ENCODE results near the gene ANKRD9. TPM values are rescaled to one million over a fixed set of nuclear protein-coding genes. Genes with fewer than 3 reads are reported as not detected.

ANKRD9 gene
- total RNA-seq, 1 donor from 2014 or later = 6.7 TPM

DNA sequence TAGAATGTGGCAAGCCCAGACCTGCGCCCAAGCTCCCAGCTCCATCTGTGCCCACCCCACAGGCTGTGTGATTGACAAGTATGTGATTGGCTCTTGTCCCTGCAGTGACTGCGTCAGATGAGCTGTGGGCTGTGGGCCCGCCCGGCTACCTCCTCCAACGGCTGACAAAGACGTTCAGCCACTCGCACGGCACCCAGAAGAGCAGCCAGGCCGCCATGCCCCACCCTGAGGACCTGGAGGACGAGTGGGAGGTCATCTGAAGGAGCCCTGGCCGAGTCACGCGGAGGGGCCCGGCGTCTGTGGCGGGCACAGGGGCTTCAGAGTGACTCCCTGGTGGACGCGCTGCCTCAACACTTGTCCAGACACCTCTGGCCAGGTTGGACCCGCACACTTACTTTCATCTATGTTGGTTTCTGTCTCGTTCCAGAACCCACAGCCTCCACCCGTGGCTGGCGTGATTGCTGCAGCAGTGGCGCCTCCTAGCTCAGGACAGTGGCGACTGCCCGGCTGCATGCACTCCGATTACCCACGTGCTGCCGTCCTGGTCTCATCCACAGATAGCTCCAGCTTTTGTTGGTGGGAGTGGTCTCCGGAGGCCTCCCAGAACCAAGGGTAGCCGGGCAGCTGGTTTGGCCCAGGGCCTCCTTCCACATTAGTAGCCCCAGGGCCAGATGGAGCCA lies 11.4 kb downstream of the ANKRD9 start:
- DNase-seq = no peak

DNA sequence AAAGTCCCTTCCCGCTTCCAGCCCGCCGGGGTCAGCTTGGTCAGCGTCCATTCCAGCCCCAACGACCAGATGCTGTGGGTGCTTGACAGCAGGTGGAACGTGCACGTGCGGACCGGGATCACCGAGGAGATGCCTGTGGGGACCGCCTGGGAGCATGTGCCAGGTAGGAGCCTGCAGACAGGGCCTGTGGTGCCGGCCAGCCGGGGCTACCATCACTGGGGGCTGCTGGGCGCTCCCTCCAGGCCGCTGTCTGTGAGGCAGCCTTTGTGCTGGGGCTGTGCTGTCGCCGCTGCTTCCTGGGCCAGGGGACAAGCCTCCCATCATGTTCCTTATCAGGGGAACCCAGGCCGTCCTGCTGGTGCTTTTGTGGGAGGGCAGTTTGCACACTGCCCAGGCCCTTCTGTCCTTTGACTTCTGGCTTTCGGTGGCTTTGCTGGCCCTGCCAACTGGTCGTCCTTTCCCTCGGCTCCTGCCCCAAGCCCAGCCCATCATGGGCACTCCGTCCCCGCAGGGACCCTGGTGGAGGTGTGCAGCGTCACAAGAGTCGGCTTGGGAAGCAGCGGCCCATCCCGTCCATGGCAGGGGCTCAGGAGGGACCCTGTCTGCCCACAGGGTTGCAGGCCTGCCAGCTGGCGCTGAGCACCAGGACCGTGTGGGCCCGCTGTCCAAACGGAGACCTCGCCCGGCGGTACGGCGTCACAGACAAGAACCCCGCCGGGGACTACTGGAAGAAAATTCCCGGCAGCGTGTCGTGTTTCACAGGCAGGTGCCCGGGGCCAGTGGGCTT lies 12.4 kb downstream of the ANKRD9 start:
- no peak for DNase-seq

DNA sequence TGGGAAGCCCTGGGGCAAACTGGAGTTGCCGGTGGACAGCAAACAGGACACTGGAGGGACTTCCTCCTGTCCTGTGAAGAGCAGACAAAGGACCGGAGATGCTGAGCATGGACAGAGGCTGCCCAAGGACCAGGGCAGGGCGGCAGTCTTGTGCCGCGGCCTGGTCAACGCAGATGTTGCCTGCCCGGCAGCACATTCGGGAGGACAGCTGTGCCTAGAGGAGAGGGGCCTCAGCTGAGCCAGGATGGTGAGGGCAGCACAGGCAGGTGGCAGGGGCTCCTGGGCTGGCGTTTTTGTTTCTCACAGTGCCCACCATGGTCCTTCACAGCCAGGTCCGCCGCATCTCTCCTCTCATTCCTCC lies 13.3 kb downstream of the ANKRD9 start:
- DNase-seq = no peak

DNA sequence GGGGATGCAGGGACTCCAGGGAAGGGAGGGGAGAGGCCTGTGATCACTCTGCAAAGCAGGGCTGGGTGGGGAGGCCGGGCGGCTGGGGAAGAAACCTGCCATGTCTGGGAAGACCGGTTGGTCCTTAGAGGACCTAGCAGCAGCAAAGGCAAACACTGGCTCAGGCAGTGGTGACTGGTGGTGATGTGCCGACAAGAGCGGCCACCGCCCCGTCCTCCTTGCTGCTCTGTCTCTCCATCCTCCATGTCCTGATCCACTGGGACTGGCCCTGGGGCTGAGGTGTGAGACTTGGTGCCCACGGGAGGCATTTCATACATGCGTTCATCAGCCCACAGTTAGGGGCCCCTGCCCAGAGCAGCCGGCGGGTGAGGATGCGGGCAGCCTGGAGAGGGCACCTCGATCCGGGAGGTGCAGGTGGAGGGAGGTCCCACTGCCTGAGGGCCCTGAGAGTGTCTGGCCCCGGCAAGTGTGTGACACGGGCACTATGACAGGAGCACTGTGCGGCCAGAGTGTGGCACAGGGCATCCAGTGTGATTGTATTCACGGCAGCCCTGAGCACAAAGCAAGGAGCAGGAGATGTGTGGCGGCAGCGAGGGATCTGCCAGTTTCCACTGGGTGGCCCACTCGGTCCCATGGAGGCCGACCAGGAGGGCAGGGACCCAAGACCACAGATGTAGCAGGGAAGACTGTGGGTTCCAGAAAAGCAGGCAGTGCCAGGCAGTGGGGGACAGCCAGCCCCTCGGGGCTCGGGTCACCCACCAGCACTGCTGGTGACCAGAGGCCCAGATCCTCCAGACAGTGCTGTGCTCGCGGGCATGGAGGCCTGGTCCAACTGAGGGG lies 13.9 kb downstream of the ANKRD9 start:
- no peak for DNase-seq

DNA sequence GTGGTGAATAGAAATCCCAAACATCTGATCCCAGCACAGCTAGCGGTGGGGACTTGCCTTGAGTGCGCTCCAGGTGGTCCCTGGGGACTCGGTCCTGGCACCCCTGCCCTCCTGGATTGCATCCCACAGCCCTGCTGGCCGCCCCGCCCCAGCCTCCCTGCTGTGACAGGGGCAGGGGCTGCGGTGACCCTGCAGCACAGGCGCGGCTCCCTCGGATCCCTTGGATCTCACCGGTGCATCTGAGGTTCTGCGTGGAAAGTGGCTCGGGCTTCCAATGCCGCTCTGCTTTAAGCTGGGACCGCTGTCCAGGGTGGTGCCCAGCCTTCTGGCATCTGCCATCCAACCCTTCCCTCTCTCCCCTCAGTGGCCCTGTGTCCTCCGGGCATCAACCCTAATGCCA lies 16.0 kb downstream of the ANKRD9 start:
- DNase-seq = no peak

DNA sequence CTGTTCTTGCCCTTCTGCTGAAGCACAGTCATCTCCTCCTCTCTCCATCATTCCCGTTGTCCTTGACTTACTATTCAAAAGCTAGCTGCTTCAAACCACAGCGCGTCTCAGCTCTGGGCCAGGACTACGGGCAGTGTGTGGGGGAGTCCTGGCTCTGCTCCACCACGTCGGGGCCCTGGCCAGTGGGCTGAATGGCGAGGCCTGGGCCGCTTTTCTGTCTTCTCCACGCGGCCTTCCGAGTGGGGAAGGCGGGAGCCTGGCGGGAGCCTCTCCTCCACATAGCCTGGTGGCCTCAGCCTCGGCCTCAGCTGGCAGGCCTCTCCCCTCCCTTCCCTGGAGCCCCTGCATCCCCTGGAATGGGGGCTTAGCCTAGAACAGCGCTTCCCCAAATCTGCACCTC lies 16.5 kb downstream of the ANKRD9 start:
- no peak for DNase-seq

DNA sequence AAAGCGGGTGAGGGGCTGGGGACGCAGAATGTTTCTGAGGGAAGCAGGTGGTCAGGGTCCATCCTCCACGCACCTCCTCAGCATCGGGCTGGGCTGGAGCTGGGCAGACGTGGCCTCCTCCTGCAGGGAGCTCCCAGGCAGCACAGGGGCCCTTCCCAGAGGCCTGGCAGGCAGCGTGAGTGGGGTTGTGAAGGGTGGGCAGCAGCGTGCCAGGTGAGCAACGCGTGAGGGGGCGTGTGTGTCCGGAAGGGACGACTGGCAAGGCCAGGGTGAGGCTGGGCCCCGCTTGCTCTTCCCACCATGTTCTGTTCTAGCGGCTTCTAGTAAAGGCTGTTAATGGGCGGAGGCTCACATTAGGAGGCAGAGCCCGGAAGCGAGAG lies 17.1 kb downstream of the ANKRD9 start:
- no peak for DNase-seq

DNA sequence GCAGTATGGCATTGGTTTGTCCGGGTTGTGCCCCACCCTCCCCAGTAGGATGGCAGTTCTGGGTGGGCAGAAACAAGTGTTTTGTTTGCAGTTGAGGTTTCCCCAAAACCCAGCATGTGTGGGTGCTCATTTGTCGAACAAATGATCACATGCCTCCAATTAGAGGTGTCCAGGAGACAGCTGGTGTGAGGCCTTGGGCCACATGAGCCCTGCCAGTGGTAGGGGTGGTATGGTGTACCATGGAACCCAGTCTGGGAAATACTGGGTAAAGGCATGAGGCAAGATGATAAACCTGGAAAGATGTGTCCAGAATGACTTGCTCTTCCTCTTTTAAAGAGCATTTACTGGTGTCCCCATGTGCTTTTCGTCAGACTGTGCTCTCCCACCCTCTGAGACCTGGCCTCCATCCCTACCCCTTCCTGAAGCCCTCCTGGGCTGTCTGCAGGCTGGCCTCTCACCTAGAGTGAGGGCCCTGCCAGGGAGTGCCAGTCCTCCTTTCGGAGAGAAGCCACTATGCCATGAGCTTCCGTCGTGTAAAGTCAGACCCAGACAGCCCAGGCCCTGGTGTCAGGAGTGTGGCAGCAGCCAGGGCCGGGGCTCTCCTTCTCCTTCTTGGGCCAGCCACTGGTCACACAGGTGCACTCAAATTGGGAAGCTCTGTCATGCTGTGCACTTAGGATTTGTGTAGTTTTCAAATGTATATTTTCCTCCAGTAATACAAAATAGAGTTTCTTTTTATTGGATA lies 17.6 kb downstream of the ANKRD9 start:
- DNase-seq = no peak

DNA sequence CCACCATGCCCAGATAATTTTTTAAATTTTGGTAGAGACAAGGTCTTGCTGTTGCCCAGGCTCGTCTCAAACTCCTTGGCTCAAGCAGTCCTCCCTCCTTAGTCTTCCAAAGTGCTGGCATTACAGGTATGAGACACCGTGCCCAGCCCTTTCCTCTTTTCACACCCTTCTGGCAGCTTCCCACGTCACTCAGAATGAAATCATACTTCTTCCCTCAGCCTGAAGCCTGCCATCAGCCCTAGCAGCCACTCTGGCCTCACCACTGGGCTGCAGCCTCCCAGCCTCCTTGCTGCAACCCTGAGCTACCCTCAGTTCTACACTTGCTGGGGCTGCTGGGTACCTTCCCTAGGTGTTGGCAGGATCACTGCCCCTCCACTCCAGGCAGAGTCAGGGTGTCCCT lies 18.2 kb downstream of the ANKRD9 start:
- DNase-seq = no peak

DNA sequence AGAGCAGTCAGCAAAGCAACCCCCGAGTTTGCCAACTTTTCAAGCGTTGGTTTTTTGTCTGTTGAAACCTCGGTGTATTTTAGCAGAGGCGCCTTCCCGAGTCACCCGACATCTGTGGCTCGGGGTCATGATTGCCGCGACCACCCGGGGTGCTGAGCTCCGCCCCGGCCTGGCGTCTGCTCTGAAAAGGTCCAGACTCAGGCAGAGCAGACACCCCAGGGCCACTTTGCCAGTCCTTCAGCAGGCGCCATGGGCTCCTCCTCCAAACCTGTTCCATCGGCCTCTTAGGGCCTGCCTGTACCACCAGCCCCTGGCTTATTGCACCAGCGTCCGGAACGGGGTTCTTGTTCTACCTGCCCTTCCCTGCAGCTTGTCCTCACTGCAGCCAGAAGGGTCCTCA lies 19.1 kb downstream of the ANKRD9 start:
- DNase-seq = no peak

DNA sequence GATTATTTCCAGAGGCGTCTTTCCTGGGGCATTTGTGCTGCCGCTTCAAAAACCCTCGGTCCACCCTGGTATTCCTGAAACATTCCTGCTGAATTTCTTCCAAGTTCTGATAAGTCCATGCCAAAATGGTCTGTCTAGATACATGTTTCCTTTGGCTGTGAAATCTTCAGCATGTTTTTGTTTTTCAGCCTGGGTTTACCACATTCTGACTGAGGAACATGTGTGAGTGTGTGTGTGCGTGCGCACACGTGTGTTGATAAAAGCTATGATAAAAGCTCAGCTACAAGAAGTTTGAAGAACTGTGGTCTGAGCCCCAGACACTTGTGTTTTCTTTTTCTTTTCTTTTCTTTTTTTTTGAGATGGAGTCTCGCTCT lies 22.4 kb downstream of the ANKRD9 start:
- no peak for DNase-seq

DNA sequence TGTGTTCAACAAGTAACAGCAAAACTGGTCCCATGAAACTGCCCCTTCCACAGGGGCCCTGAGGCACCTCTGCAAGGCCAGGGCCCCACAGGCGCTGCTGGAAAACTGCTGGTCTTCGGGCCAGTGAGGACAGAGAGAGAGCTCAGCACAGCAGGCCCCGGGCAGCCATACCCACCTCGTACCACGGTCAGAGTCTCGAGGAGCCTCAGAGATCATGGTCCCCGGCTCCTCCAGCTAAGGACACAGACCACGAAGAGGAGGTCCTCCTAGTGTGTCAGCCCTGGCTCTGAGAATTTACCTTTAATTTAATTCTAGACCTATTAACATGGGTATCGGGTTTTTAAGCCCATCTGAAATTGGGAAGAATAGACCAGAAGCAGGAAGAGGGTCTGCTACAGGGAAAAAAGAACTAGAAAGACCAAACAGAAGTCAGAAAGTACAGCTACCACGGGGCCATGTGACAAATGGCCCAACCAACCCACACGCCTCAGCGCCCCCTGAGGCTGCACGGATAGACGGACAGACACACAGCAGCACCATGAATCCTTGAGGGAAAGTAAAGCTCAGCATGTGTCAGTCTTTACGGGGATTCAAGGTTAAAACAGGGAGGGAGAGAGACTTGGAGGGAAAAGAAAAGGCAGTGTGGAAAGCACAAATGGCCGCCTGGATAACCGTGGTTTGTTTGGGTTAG lies 22.9 kb downstream of the ANKRD9 start:
- no peak for DNase-seq

DNA sequence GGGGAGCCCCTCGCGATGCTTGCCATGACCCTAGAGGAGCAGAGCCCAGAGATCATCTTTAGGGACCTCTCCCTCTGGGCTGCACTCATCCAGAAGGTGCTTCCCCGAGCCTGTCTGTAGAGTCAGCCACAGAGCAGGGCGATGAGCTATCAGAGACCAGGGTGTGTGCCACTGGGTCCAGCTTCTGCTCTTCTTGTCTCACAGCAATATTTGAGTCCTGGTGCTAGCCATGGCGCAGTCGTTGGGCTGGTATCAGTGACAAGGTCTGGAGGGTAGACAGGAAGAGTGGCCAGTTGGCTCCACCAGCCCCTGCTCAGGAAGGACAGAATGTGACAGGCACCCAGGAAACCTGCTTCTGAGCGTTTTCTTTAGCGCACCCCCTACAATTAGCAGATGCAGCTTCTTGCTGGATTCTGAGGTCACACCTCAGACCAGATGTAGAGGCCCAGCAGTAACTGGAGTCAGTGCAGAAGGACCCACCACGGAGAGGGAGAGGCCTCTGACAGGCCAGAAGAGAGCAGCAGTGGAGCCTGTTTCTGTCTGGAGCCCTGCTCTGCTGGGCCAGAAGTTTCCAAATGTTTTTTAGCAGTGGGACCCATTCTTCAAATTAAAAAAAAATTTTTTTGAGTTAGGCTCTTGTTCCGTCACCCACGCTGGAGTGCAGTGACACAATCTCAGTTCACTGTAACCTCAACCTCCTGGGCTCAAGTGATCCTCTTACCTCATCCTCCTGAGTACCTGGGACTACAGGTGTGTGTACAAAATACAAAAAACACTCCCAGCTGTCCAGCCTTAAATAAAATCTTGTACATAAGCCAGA lies 23.7 kb downstream of the ANKRD9 start:
- no peak for DNase-seq

DNA sequence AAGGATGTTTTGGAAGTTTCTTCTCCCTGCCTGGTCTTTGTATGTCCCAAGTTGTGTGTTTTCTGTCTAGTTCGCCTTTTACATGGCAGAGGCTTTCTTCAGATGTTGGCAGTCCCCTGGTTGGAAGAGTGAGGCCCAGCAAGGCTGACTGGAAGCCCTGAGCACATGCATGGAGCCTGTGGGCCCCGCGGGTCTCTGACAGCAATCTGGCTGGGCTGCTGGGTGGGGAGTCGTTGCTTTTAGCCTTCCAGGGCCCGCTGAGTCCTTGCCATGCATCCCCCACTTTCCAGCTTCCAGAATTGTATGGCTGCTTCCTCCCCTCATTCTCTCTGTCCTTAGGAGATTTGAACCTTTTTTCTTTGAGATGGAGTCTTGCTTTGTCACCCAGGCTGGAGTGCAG lies 25.3 kb downstream of the ANKRD9 start:
- DNase-seq = no peak

DNA sequence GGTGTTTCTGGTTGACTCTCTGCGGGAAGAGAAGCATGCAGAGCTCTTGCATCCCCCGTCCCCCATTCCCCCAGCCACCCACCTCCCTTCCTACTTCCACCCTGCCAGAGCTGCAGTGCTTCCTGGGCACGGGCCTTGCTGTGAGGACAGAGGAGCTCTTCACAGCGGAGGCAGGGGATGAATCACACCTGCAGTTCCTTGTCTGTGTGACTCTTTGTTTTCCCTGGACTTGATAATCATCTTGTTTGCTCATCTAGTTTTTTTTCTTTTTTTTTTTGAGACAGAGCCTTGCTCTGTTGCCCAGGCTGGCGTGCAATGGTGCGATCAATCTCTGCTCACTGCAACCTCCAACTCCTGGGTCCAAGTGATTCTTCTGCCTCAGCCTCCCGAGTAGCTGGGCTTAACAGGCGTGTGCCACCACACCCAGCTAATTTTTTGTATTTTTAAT lies 27.8 kb downstream of the ANKRD9 start:
- DNase-seq = no peak

DNA sequence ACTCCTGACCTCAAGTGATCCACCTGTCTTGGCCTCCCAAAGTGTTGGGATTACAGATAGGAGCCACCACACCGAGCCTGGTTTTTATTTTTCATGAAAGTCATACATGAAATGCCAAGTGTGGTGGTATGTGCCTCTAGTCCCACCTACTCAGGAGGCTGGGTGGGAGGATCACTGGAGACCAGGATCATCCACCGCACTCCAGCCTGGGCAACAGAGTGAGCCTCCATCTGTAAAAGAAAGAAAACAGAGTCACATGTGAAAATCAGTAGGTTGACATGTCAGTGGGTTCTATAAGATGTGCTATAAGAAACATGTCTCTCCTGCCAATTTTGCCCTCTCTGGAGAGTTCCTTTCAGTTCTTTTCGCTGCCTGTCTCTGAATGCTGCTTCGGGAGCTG lies 28.2 kb downstream of the ANKRD9 start:
- no peak for DNase-seq

DNA sequence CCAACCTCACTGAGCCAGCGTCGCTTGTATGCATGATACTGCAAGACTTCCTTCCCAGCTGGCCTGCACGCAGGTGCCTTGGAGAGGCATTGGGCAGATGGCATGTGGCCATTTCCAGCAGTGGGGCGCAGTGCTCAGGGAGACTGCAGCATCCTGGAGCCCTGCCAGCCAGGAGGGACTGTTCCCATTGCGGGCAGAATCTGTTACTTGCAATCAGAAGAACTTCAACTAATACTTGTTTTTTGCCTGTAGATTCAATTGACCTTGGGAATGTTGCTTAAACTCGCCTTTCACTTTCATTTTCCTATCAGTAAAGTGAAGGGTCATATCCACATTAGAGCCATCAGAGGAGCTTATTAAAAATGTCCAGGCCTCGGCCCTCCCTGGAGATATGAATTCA lies 29.8 kb downstream of the ANKRD9 start:
- DNase-seq = peak; percentile 5

DNA sequence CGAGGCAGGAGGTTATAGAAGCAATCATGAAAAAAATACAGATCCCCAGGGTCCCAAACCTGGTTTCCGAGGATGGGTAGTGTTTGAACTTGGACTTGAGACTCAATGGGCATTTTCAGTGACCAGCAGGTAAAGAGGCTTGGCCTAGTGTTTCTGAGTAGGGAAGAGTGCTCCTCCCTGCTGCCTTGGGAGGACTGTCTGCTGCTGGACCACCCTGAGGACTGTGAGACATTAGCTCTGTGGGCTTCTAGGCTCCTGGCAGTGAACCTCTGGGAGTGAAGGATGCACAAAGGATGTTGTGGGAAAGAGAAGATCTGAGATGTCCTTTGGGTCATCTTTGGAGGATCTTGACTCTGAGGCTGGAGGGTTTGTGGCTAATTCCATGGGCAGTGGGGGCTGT lies 30.5 kb downstream of the ANKRD9 start:
- DNase-seq = no peak

DNA sequence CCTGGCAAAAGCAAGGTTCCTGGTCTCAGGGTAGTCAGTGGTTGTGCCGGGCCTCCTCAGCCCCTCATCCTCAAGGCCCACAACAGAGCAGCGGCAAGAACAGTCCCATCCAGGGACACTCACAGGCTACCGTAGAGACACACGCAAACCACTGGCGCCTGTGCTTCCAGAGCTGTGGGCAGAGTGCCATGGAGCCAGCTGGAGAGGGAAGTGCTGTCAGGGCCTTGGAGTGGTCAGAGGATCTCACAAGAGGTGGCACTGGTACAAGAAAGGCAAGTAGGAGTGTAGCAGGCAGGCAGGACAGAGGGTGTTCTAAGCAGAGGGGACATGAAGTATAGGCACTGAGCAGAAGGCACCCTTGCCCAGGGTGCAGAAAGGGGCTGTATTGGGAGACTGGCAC lies 34.6 kb downstream of the ANKRD9 start:
- no peak for DNase-seq

DNA sequence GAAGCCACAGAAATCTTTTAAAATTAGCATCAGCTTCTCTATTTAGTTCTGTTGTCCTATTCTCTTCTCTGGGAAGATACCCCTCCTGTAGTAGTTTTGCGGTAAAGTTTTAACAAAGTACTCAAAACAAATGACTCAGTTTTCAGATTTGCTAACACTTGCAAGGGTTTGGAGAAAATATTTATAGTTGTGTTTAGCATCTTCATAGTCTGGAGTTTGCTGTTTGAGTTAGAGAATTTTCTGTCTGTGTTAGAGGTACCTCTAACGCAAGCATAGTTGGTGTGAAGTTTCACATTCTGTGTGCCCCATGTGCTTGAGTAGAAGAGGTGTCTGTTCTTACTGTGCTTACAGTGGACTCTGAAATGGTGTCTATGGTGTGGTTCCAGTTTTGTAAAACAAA lies 36.0 kb downstream of the ANKRD9 start:
- DNase-seq = no peak

DNA sequence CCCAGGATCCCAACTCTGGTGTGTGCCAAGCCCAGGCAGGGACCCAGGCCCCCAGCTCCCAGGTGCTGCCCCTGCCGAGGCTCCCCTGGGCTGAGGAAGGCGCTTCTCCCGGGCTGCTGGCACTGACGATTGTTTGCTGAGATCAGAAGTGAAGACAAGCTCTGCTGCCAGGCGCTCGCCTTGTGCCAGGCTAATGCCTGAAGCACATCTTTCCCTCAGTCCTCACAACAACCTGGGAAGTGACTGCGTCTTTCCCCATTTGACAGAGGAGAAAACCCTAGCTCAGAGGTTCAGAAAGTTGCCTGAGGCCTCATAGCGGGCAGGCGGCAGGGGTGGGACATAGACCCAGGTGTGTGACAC lies 36.8 kb downstream of the ANKRD9 start:
- no peak for DNase-seq

All from skin of body (tissue), 2 donors.